AG09319 (cell line): Measurements from ENCODE around the gene LAMA4.

Experiments
- DNase-seq: peaks from one replicate; pipeline ENCODE4 v3.0.0-alpha.2; 2010; ENCODE audit warnings: low read depth; ENCODE audit errors: extremely low read depth
- TF ChIP-seq, protein P1 (sequence below): IDR thresholded peaks from 2 replicates; pipeline ENCODE4 v1.5.1; 2011; ENCODE audit warnings: low read depth, mild to moderate bottlenecking, inconsistent platforms, low read length, moderate library complexity

LAMA4 gene

DNA sequence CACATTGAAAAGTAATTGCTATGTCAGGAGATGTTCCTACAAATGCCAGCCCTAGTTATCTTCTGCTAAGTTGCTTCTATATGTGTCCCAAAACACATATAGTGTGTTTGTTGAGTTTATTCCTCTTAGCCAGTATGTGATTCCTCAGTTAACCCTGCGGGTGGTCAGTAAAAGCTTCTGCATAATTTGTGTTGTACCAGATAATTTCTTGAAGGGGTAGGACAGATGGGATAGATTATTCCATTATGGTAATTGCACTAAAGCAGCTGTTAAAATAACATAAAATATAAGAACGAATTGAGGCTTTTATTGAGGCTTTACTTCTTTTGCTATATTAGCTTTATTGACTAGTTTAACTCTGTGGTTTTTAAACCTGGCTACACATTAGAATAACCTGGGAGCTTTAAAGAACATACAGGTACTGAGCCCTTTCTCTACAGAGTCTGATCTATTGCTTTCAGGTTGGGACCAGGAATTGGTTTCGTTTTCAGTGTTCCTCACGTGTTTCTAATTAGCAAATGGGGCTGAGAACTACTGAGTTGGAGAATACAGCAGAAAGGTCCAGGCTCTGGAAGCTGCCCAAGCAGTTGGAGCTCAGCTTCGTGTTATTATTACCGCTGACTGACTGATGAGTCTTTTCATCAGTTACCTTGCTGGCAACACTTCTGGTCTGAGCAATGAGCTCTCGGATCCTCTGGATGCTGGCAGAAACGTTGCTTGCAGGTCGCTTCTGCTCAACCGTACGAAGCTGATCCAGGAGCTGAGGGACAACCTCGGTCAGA lies 110.0 kb downstream of the LAMA4 start:
- DNase-seq, result peak; percentile 65
- TF ChIP-seq, protein P1, sequence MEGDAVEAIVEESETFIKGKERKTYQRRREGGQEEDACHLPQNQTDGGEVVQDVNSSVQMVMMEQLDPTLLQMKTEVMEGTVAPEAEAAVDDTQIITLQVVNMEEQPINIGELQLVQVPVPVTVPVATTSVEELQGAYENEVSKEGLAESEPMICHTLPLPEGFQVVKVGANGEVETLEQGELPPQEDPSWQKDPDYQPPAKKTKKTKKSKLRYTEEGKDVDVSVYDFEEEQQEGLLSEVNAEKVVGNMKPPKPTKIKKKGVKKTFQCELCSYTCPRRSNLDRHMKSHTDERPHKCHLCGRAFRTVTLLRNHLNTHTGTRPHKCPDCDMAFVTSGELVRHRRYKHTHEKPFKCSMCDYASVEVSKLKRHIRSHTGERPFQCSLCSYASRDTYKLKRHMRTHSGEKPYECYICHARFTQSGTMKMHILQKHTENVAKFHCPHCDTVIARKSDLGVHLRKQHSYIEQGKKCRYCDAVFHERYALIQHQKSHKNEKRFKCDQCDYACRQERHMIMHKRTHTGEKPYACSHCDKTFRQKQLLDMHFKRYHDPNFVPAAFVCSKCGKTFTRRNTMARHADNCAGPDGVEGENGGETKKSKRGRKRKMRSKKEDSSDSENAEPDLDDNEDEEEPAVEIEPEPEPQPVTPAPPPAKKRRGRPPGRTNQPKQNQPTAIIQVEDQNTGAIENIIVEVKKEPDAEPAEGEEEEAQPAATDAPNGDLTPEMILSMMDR, result no peak

DNA sequence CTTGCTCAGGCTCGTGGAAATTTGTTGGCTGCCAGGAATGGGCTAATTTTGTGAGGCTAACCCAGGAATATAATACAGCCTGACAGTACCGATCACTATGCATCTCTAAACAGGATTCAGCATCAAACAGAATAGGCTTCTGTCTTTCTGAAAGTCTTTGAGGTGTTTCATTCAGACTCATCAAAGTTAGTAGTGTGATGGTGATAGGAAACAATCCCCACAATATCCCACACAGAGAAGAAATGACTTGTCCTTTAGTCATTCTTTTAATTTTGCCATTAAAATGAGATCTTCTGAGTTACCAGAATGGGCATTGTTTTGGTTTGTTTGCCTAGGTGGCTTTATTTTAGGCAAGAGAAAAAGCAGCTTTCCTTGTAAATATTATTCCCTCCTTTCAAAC lies 112.7 kb downstream of the LAMA4 start:
- no peak for DNase-seq
- TF ChIP-seq, protein P1, result no peak

DNA sequence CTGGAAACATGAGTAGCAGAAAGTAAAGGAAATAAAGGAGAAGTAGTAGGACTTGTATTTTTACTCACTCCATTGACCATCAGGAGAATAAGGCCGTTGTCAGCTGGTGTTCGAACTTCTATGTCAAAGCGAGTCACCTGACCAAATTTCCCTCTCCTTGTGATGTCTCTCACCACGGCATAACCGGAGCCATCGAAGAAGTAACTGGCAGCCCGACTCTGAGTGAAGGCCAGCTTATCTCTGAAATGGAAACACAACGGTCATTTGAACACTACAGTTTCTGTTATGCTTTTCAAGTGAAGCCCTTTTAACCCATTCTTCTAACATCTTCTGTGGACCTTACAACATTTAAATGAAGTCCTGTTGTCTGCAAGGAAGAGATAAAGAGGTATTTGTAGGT lies 115.3 kb downstream of the LAMA4 start:
- TF ChIP-seq, protein P1, result no peak
- no peak for DNase-seq

DNA sequence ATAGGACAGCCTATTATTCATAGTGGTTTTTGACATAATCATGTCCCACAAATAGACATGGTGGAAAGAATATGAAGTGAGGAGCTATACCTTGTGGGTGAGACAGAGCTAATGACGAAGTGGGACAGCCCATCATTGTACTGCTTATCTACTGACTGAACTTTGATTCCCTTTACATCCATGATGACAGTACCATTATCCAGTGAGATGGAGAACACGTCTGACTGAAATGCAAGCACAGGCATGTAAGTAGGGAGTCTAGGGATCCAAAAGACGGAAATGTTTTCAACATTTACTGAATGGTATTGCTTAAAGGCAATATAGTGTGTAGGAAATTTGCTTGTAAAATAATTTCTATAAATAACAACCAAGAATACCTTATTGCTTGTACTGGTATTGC lies 123.5 kb downstream of the LAMA4 start:
- DNase-seq, result no peak
- TF ChIP-seq, protein P1, result no peak

DNA sequence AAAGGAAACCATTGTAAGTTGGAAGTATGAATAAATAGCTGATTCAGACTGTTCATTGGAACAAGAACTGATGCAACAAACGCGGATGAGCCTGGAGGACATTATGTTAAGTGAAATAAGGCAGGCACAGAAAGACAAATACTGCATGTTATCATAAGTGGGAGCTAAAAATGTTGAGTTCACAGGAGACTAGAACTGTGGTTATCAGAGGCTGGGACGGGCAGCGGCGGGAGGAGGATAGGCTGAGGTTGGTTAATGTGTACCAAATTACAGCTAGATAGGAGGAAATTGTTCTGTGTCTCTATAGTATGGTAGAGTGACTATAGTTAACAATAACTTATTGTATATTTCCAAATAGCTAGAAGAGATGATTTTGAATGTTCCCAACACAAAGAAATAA lies 126.2 kb downstream of the LAMA4 start:
- no peak for DNase-seq
- TF ChIP-seq, protein P1, result no peak

DNA sequence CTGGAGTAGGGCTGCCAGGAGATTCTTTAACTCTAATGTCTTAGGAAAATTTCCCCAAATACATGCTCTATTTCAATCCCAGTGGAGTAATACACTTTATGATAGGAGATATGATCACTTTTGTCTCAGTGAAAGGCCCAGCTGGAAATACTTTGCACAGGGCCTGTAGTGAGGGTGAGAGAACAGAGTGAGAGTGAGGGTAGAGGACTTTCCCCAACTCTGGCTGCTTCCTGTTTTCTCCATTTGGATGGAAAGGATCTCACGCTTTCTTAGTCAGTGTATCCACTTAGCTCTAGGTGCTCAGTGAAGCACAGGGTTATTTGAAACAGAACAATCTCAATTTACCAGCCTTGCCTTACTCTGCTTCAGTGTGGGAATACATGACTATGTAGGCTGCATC lies 130.4 kb downstream of the LAMA4 start:
- TF ChIP-seq, protein P1, result no peak
- DNase-seq, result no peak

DNA sequence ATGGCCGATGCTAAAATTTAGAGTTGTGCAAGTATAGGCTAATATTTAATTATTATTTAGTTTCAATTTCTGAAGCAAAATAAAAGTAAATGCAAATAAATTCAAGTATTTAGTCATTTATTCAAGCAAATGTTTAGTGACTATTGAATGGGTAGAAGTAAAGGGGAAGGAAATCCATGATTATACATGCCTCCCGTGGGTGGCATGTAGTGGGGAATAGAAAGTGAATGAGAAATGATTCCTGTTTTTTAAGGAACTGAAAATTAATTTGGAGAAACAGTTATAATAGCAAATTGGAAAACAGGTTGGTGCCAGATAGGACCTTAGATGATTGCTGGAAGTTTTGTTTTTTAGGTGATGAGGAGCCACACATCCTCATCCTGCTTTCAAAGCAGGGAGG lies 131.6 kb downstream of the LAMA4 start:
- DNase-seq, result no peak
- TF ChIP-seq, protein P1, result no peak
